GM19468 (cell line): Measurements from ENCODE around the gene ZPLD1.

ENCODE experiments used
- ATAC-seq: cut with Tn5 transposase; IDR thresholded peaks from one replicate; pipeline ENCODE4 v1.9.1; 2021; ENCODE audit warnings: mild to moderate bottlenecking, moderate library complexity, moderate number of reproducible peaks; ENCODE audit not compliant: unreplicated experiment; ENCODE audit errors: extremely low read depth

ZPLD1 gene

GRCh38 chr3:102464261-102464660 is 29.4 kb downstream of the ZPLD1 start:
- no peak for ATAC-seq

DNA sequence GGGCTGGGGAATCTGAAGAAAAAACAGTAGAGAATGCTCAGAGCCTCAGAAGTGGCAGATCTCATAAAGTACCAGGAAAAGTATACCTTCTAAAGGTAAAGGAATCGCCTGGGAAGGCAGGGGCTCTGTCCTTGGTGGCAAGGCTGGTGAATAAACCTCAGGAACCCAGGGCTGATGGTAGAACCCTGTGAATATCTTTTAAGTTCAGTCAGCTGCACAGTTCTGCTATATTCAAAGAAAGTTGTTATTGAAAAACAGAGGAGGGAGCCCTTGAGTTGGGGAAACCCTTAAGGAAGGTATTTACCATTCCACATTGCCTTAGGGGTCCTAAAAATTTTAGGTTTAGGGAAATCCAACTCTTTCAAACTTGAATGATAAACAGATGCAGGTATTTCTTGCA is 31.2 kb downstream of the ZPLD1 start:
- no peak for ATAC-seq

DNA sequence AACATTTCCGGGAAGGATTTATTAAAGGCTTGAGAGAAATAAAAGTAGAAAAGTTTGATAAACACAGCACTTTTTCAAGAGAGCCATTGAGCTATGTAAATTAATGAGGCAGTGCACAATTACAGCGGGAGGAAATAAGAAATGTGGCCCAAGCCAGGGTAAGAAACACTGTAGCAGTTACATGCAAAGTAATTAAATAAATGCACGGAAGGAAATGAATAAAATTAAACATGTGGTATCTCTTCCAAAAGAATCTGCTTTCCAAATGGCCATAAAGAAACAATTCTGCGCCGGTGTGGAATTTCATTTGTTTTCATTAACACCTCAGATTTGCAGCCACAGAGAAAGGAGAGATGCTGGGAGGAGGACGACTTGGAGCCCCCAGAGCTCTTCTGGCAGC is 35.3 kb downstream of the ZPLD1 start:
- ATAC-seq: no peak

DNA sequence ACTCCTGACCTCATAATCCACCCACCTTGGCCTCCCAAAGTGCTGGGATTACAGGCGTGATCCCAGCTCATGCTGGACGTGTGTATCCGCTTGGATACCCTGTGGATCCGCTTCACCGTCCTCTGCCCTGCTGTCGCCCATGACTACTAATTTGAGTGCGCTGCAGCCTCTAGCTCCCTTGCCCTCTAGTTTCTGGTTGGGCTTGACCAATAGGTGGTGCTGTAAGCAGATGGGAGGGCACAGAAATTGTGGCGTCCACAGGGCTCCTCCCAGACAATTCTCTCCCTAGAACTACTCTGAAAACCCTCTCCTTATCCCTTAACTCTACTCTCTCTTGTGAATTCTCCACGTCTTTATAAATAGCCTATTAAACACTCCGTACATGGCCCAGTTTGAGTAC is 36.2 kb downstream of the ZPLD1 start:
- ATAC-seq: no peak

DNA sequence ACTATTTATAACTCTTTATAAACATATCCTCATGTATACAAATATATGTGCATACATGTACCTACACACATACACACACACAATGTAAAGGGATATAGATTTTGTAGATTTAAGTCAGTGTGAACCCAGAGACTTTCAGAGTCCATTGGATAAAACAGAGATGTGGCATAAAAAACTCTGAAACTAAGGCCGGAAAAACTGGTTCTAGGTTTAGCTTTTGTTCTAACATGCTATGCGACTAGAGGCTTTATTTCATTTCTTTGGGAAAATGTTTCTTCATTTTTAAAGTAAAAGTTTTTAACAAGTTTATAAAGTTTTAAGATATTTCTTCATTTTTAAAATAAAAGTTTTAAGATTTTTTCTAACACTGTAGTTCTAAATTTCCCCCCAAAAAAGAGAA is 36.7 kb downstream of the ZPLD1 start:
- no peak for ATAC-seq

GRCh38 chr3:102473648-102474047 is 38.8 kb downstream of the ZPLD1 start:
- no peak for ATAC-seq

DNA sequence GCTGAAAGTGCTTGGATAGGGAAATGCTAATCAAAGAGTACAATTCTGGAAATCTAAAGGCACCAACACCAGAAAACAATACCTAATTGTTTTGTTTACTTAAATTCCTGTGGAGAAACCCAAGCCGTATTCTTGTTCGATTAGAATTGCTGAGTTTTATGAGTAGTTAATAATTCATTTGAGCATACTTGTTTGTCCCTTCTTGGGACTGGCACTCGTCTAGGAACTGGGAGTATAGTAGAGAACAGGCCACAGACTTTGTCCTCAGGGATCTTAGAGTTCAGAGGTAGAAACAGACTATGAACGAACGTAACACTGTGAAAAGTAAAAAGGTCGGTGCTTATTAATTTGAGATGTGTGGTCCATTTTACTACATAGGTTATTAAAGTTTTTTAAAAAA is 39.4 kb downstream of the ZPLD1 start:
- no peak for ATAC-seq

GRCh38 chr3:102476198-102476597 is 41.4 kb downstream of the ZPLD1 start:
- no peak for ATAC-seq

DNA sequence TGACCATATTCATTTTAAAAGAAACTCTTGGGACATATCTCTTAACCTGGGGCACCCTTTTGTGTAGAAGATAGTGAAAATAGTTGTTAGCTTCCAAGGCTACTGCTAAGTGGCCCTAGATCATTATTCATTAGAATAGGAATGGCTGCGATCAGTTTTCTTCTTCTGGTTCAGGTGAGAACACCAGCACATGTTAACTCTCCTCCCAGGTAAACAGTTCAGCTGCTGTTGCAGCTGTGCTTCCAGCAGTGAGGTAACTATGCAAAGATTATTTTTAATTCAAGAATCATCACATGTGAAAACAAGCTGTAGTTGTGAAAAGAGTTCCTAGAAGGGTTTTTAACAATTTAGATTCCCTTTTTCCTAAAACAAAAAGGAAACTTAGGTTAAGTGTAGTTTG is 43.3 kb downstream of the ZPLD1 start:
- no peak for ATAC-seq

DNA sequence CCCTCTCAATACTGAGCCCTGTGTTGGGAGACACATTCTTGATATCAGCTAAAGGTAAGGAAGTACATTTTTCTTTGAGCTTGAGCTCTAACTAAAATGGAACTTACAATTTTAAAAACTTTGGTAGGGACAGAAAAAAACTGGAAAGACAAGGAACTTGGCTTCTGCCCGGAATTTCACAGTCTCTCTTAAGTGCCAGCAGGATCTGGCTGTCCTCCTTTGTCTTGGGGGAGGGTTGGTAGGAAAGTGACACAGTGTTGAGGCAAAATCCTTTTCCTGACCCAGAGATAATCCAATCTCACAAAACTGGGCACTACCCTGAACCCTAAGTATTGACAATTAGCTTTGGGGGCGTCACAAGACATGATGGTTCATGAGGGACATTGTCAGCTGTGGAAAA is 45.3 kb downstream of the ZPLD1 start:
- no peak for ATAC-seq

DNA sequence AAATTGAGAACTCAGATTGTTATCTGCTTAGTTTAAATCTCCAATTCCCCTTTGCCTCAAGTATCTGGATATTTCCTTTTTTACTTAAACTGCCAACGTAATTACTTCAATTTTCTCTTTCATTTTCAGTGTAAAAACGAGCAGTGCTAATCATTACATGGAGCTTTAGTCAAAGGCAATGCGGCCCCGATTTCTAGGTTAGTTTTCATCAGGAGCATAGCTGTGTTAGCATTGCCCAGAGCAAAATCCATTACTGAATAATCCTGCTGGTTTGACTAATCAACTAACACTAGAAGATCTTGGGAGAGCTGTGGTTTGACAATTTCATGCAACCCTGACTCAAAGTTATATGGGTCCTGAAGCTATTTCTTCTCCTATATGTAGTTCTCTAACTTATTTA is 46.2 kb downstream of the ZPLD1 start:
- no peak for ATAC-seq

- no peak for ATAC-seq
Observed at GRCh38 chr3:102483556-102483955, 48.7 kb downstream of the ZPLD1 start.

GRCh38 chr3:102484363-102484762 is 49.5 kb downstream of the ZPLD1 start:
- ATAC-seq: no peak

- ATAC-seq: no peak
Observed at GRCh38 chr3:102485701-102486100, 50.9 kb downstream of the ZPLD1 start.

DNA sequence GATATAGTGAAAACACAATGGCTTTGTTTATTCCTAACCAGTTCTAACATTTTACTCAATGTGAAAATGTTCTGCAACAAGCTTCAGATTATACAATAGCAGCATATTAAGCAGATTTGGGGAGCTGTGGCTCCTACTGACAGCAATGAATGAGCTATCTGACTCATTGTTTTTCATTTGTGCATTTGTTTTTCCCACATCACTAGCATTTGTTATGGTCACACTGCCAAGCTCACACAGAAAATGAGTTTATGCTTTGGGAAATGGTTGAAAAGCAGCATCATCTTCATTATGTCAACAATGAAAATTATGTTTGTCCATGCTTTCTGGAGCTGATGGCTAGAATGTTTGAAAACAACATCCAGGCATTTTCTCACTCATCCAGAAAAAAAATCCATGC is 53.5 kb downstream of the ZPLD1 start:
- no peak for ATAC-seq

DNA sequence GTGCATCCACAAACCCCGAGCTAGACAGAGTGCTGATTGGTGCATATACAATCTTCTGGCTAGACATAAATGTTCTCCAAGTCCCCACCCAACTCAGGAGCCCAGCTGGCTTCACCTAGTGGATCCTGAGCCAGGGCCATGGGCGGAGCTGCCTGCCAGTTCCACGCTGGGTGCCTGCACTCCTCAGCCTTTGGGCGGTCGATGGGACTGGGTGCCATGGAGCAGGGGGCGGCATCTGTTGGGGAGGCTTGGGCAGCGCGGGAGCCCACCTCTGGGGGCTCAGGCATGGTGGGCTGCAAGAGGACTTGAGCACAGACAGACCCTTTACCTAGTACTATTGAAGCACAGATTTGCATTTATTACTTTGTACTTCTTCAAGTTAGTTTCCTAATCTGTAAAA is 57.5 kb downstream of the ZPLD1 start:
- ATAC-seq: no peak

GRCh38 chr3:102497571-102497970 is 62.8 kb downstream of the ZPLD1 start:
- no peak for ATAC-seq

DNA sequence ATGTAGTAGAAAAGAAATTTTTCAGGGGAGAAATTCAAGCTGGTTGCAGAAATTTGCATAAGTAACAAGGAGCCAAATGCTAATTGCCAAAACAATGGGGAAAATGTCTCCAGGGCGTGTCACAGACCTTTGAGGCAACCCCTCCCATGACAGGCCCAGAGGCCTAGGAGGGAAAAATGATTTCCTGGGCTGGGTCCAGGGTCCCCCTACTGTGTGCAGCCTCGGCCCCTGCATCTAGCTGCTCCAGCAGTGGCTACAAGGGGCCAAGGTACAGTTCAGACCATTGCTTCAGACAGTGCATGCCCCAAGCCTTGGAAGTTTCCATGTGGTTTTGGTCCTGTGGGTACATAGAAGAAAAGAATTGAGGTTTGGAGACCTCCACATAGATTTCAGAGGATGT is 70.7 kb downstream of the ZPLD1 start:
- ATAC-seq: no peak

DNA sequence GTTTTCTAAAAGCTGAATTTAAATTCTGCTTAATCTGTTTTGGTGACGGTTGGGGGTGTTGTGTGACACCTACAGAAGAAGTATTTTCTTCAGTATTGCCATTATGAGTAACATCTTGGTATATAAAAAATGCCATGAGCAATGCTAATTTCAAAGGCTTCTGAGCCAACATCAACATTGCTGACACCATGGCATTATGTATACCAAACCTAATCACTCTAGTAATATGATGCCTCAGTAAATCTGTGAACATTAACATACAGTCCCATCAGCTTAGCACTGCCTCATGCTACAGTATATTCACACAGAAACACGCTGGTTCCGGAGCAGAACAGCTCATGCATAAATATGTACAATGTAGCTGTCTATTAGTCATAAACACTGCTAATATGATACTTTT is 75.8 kb downstream of the ZPLD1 start:
- ATAC-seq: no peak

GRCh38 chr3:102511168-102511567 is 76.4 kb downstream of the ZPLD1 start:
- no peak for ATAC-seq

DNA sequence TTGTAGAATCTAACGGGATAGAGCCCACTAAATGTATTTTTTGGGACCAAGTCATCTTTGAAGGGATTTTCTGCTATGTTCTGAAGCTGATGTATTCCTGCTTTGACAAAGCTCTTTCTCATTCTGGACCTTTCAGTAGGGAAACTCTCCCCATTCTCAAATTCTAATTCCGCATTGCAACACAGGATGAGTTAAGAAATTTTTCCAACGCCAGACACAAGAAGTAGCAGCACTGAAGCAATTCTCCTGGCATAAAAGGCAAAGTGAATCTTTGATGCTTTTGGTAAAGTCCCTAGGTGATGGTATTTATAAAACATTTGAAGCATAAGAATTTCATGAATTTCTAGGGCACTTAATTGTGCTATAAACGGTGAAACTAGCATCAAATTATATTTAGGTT is 76.8 kb downstream of the ZPLD1 start:
- ATAC-seq: no peak

GRCh38 chr3:102512734-102513504 is 78.1 kb downstream of the ZPLD1 start:
- ATAC-seq: no peak

DNA sequence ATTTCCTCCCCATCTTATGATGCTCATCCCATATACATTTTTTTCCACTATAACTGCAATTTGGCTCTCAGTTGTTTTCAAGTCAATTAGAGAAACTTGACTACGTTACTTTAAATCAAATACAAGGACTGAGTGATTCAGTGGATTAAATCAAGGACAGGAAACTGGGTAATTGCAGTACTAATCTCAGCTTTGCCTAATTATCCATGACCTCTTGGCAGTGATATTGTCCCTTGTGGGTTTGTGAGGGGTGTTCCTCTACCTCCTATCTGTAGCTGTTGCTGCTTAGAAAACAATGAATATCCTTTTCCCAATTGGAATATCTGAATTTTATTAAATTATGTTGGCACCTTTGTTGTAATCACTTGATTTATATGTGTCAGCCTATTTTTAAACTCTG is 79.4 kb downstream of the ZPLD1 start:
- ATAC-seq: no peak
